K562 (cell line): ENCODE results near the gene PGRMC2. TPM values are rescaled to one million over a fixed set of nuclear protein-coding genes. Genes with fewer than 3 reads are reported as not detected.

Experiments
- ATAC-seq: fragments of 200-7000 bp; cut with Tn5 transposase; 3 replicates; pipeline ENCODE4 v1.9.1; 2020; ENCODE audit warnings: moderate library complexity
- BruUV-seq: library from RNA; stranded (reverse); fragments of 400-500 nt; replicated peaks from 2 replicates; lab custom pipeline; 2021; lab: Mats Ljungman, UMichigan
- CTCF ChIA-PET: fragments of 300-600 bp; formaldehyde crosslinking; extraction: SDS; loops from one replicate; lab custom pipeline; 2021; ENCODE audit warnings: low intra/inter-chr PET ratio; lab: Yijun Ruan, JAX
- POLR2A ChIA-PET: fragments of 300-600, 350-650 bp; sonication (Branson Sonifier 250); formaldehyde crosslinking; extraction: SDS; loops from one replicate; lab custom pipeline; 2021; ENCODE audit warnings: antibody characterized with exemption, inconsistent platforms; lab: Yijun Ruan, JAX
- DNase-seq, 4 experiments: peaks; one replicate each; pipeline versions ENCODE4 v3.0.0 to v3.0.0-alpha.2; 2011 to 2018; ENCODE audit warnings: low spot score in 3 of 4, mixed read lengths in 3 of 4; ENCODE audit errors: extremely low read depth in 1 of 4
- FAIRE-seq: peaks from 2 replicates; lab custom pipeline; 2011; peaks lifted over from hg19 to GRCh38; lab: Jason Lieb, UNC
- H2AFZ ChIP-seq: 2 replicates; pipeline ENCODE4 v1.6.0; 2011; ENCODE audit warnings: low read depth, low read length, control low read depth, inconsistent platforms
- H3K27ac ChIP-seq: fragments of 200-600 bp; 3 replicates; pipeline ENCODE4 v1.8.0; 2011; ENCODE audit warnings: low read depth, mild to moderate bottlenecking, control low read depth, inconsistent platforms, low read length, moderate library complexity, mixed read lengths; ENCODE audit errors: extremely low read depth
- H3K27me3 ChIP-seq, 2 experiments: fragments of 300-600 bp in 1 of 2; 2 replicates in 1 of 2; 3 replicates in 1 of 2; pipeline versions ENCODE4 v1.6.0 to v1.8.0; 2011; ENCODE audit warnings: inconsistent platforms in 2 of 2, low read length in 2 of 2, mild to moderate bottlenecking in 1 of 2, mixed read lengths in 1 of 2, moderate library complexity in 1 of 2; ENCODE audit not compliant: control insufficient read depth in 2 of 2, insufficient read depth in 2 of 2
- H3K36me3 ChIP-seq: fragments of 300-600 bp; 3 replicates; pipeline ENCODE4 v1.8.0; 2011; ENCODE audit warnings: mild to moderate bottlenecking, low read length, inconsistent platforms; ENCODE audit not compliant: control insufficient read depth, insufficient read depth
- H3K4me1 ChIP-seq, 2 experiments: fragments of 200-600 bp in 1 of 2; replicated peaks in 1 of 2; 2 replicates in 1 of 2; 3 replicates in 1 of 2; pipeline versions ENCODE4 v1.5.1 to v1.8.0; 2011; ENCODE audit warnings: inconsistent platforms in 2 of 2, low read length in 2 of 2, mild to moderate bottlenecking in 1 of 2, mixed read lengths in 1 of 2, moderate library complexity in 1 of 2; ENCODE audit not compliant: control insufficient read depth in 2 of 2, insufficient read depth in 2 of 2
- H3K4me2 ChIP-seq: 2 replicates; pipeline ENCODE4 v1.6.1; 2011; ENCODE audit warnings: low read length, control low read depth, inconsistent platforms, mixed read lengths; ENCODE audit not compliant: insufficient read depth
- H3K4me3 ChIP-seq: fragments of 200-600 bp; sonication (generic), shearing (Covaris generic); 2 replicates; pipeline ENCODE4 v1.5.1; 2016; ENCODE audit warnings: control low read depth, inconsistent platforms
- H3K79me2 ChIP-seq: fragments of 200-600 bp; 3 replicates; pipeline ENCODE4 v1.8.0; 2011; ENCODE audit warnings: low read length, inconsistent platforms; ENCODE audit not compliant: control insufficient read depth, insufficient read depth
- H3K9ac ChIP-seq, 2 experiments: 2 replicates each; pipeline versions ENCODE4 v1.6.0 to v1.6.1; 2011; ENCODE audit warnings: low read depth in 2 of 2, low read length in 2 of 2, control low read depth in 1 of 2, inconsistent platforms in 1 of 2, mild to moderate bottlenecking in 1 of 2, mixed read lengths in 1 of 2; ENCODE audit not compliant: insufficient read depth in 1 of 2
- H3K9me1 ChIP-seq: one replicate; pipeline ENCODE4 v1.6.0; 2011; ENCODE audit warnings: inconsistent platforms, mild to moderate bottlenecking, low read length, moderate library complexity; ENCODE audit not compliant: control insufficient read depth, insufficient read depth
- H3K9me3 ChIP-seq: replicated peaks from 2 replicates; pipeline ENCODE4 v1.5.1; 2011; ENCODE audit warnings: low read depth, low read length, inconsistent platforms; ENCODE audit not compliant: control insufficient read depth, insufficient read depth
- H4K20me1 ChIP-seq: replicated peaks from 2 replicates; pipeline ENCODE4 v1.6.1; 2011; ENCODE audit warnings: low read length, inconsistent platforms, mixed read lengths; ENCODE audit not compliant: control insufficient read depth, insufficient read depth
- BCOR ChIP-seq: fragments of 450-650 bp; IDR thresholded peaks from 2 replicates; pipeline ENCODE4 v1.6.1; 2016
- KDM1A ChIP-seq, 2 experiments: fragments of 450-650 bp; IDR thresholded peaks; 2 replicates each; pipeline ENCODE4 v1.6.1; 2016; ENCODE audit warnings: mild to moderate bottlenecking in 2 of 2
- MBD1 ChIP-seq: fragments of 250-450 bp; sonication (Bioruptor Pico); IDR thresholded peaks from 2 replicates; pipeline ENCODE4 v1.8.0; 2022; ENCODE audit warnings: inconsistent platforms
- MNT ChIP-seq, 2 experiments: fragments of 450-650 bp; conservative IDR thresholded peaks; 2 replicates each; pipeline ENCODE4 v1.6.1; 2017; ENCODE audit warnings: mild to moderate bottlenecking in 2 of 2, moderate library complexity in 2 of 2
- TSHZ1 ChIP-seq: fragments of 250-450 bp; sonication (Bioruptor Pico); IDR thresholded peaks from 2 replicates; pipeline ENCODE4 v1.4.0; 2020; ENCODE audit warnings: mild to moderate bottlenecking, moderate library complexity
- ZBTB33 ChIP-seq: sonication (generic); formaldehyde crosslinking; IDR thresholded peaks from 2 replicates; pipeline ENCODE4 v1.8.1; 2023; ENCODE audit warnings: mild to moderate bottlenecking, missing genetic modification reagents
- ZFP91 ChIP-seq: sonication (generic); formaldehyde crosslinking; IDR thresholded peaks from 2 replicates; pipeline ENCODE4 v1.8.0; 2022; ENCODE audit warnings: mild to moderate bottlenecking, missing genetic modification reagents
- WGBS: fragments of 100-300 bp; shearing (Covaris generic); methylation state at CpG from one replicate; pipeline ENCODE4 v1.1.6; 2016; ENCODE audit warnings: low coverage, mixed read lengths; ENCODE audit not compliant: insufficient coverage; ENCODE audit errors: missing lambda C conversion rate; 5-methylcytosine and 5-hydroxymethylcytosine counted together
- in situ Hi-C: fragments of 300-500 bp; cut with MboI; formaldehyde crosslinking; loops from 4 replicates; pipeline ENCODE4 v1.15.0; 2018; ENCODE audit warnings: inconsistent platforms, mixed read lengths
- intact Hi-C: fragments of 100-400 bp; cut with micrococcal nuclease; formaldehyde crosslinking; loops from 2 replicates; pipeline ENCODE4 v1.14.2; 2022
- polyA plus RNA-seq, 8 experiments: library from polyadenylated mRNA; depleted of rRNA in 4 of 8; stranded (reverse) in 5 of 8; unstranded in 3 of 8; fragments of >200 nt; fragmentation: Nextera tagmentation in 2 of 8; fragmentation: Illumina TruSeq in 1 of 8; extraction: Ambion mirVana in 2 of 8; extraction: Trizol in 1 of 8; gene quantifications; 2 replicates each; pipeline versions ENCODE4 v1.2.1 to v1.2.3, GENCODE V29; 2011 to 2014; ENCODE audit warnings: inconsistent platforms in 1 of 8, missing spikeins in 1 of 8
- total RNA-seq, 7 experiments: library from RNA; depleted of rRNA in 6 of 7; stranded (reverse); fragments of >200 nt in 6 of 7; fragmentation: Illumina TruSeq in 2 of 7; extraction: Trizol in 2 of 7; gene quantifications; 2 replicates each; pipeline versions ENCODE4 v1.2.1 to v1.2.3, GENCODE V29; 2011 to 2021; ENCODE audit warnings: low replicate concordance in 1 of 7

Gene PGRMC2
- total and polyA plus RNA-seq, 9 of the 15 experiments (the other 6 are each of a cell fraction or from before 2014, with no cell fraction given) = 12.4 to 81.3 (median 22.7) TPM

- H2AFZ ChIP-seq = no peak overlapping the region
- H3K9ac ChIP-seq = peak overlapping the region; percentile 31 to 65; a peak in 2 of 4 replicates
- FAIRE-seq (no peak), ATAC-seq (no peak), DNase-seq (no peak)
- 0 out of 2 replicates have a peak, but pooled peaks cover 5% of the 10 kb centered on the region for H4K20me1 ChIP-seq
- peak overlapping the region; percentile 78 for H3K4me2 ChIP-seq
- peaks cover 4 to 15% of the 10 kb centered on the region in 2 experiments for H3K4me1 ChIP-seq
- peak overlapping the region; percentile 89; the same call in 2 of the 3 replicates for H3K27ac ChIP-seq
- 14% methylated on average over 18 of the region's 18 CpGs for WGBS
- no peaks in the 10 kb centered on the region for H3K9me1 ChIP-seq
- no peaks in the 10 kb centered on the region for H3K27me3 ChIP-seq
- intact Hi-C loops (loop anchor here (5.0 to 10.0 kb wide), 5 partner anchors 221 to 812 kb away; partner anchors contain the start of genes C4orf33 and LARP1B), in situ Hi-C loops (no loop called here)
- BruUV-seq = no TSS peak
- ChIA-PET POLR2A (interaction anchor here (0.7 to 1.7 kb wide), 2 partner anchors 9 to 22 kb away, joined by 5 to 8 read pairs; no protein-coding TSS in a partner anchor), CTCF (no interaction called here)
- H3K79me2 ChIP-seq = peaks cover 90% of the 10 kb centered on the region
- H3K36me3 ChIP-seq = peaks cover 33% of the 10 kb centered on the region
- H3K4me3 ChIP-seq = peak overlapping the region; percentile 59
- no peaks in the 10 kb centered on the region for H3K9me3 ChIP-seq
- TF ChIP-seq KDM1A (IDR thresholded peaks at IDR 0.05) = peak; percentile 14 to 48; a peak in 1 of 4 replicates
- TF ChIP-seq ZFP91 (CRISPR knock-in tag) = no peak
- peak; percentile 54 to 62; a peak in 2 of 4 replicates for TF ChIP-seq MNT (conservative IDR thresholded peaks at IDR 0.05)
- TF ChIP-seq TSHZ1 (CRISPR knock-in tag) = no peak
- no peak for TF ChIP-seq MBD1
- peak; percentile 73 for TF ChIP-seq ZBTB33
- TF ChIP-seq BCOR = 0 out of 2 replicates have a peak, but pooled peaks have one; percentile 48
Measured at GRCh38 chr4:128285085-128285997, 2.3 kb downstream of the PGRMC2 start.
